ENCODE data around the gene CCDC33. TPM values are rescaled to one million over a fixed set of nuclear protein-coding genes. Genes with fewer than 3 reads are reported as not detected.

The CCDC33 gene
- total and polyA plus RNA-seq, 10 of the 15 experiments (the other 5 are each of a cell fraction or from before 2014, with no cell fraction given) = 0.57 to 5.8 (median 4.3) TPM

GRCh38 chr15:74383695-74384565, 147.8 kb downstream of the CCDC33 start (continued):
- TF ChIP-seq PML (IDR thresholded peaks at IDR 0.05; ENCODE audit: low read length) (no peak), SREBF1 (IDR thresholded peaks at IDR 0.05; ENCODE audit: low read length) (no peak), NR2C2 (IDR thresholded peaks at IDR 0.05; ENCODE audit: borderline replicate concordance, control insufficient read depth, insufficient read length, low read depth) (no peak), E4F1 (IDR thresholded peaks at IDR 0.05; ENCODE audit: borderline replicate concordance, partially characterized antibody) (no peak), PRDM15 (CRISPR knock-in tag; IDR thresholded peaks at IDR 0.05) (no peak), ZBTB4 (CRISPR knock-in tag; IDR thresholded peaks at IDR 0.05) (no peak), IKZF2 (IDR thresholded peaks at IDR 0.05) (peak; percentile 96), ZNF217 (IDR thresholded peaks at IDR 0.05) (peak; percentile 79; the same call in 1 of the 2 replicates), MLLT1 (IDR thresholded peaks at IDR 0.05) (peak; percentile 23; the same call in 1 of the 2 replicates), RAD21 (IDR thresholded peaks at IDR 0.05; ENCODE audit: insufficient read depth, low read depth, low read length) (peak; percentile 54), NR2C1 (IDR thresholded peaks at IDR 0.05) (0 out of 2 replicates have a peak, but pooled peaks have one; percentile 9), HCFC1 (IDR thresholded peaks at IDR 0.05; ENCODE audit: low read length) (no peak), RCOR1 (conservative IDR thresholded peaks at IDR 0.05; ENCODE audit: low read depth, low read length) (no peak; the same call in 1 of the 2 replicates), CEBPZ (IDR thresholded peaks at IDR 0.05; ENCODE audit: low read depth, low read length) (no peak)

All from GM12878 (cell line).